B cell (primary cell): ENCODE measurements around the gene CAPG. TPM values are rescaled to one million over a fixed set of nuclear protein-coding genes. Genes with fewer than 3 reads are reported as not detected.

Experiments used
- ATAC-seq: fragments of 200-7000 bp; cut with Tn5 transposase; one replicate; pipeline ENCODE4 v1.10.0; 2021; ENCODE audit warnings: low read depth, mild to moderate bottlenecking, moderate number of reproducible peaks, moderate library complexity
- CTCF ChIA-PET: fragments of 350-600 bp; sonication (Branson Sonifier 250); formaldehyde crosslinking; loops from one replicate; lab custom pipeline; 2021; ENCODE audit warnings: antibody characterized with exemption, inconsistent platforms; lab: Charles Lee
- POLR2A ChIA-PET: fragments of 350-600 bp; sonication (Branson Sonifier 250); formaldehyde crosslinking; loops from one replicate; lab custom pipeline; 2021; ENCODE audit warnings: antibody characterized with exemption; lab: Charles Lee
- DNase-seq: peaks from one replicate; pipeline ENCODE4 v3.0.0; 2013
- H2AFZ ChIP-seq: 2 replicates; pipeline ENCODE4 v1.6.1; 2012; ENCODE audit warnings: mild to moderate bottlenecking, low read depth, low read length; ENCODE audit not compliant: insufficient read depth, poor library complexity, severe bottlenecking
- H3K27ac ChIP-seq, 2 donors: 1 replicate in 1 of 2; 2 replicates in 1 of 2; pipeline ENCODE4 v1.5.1; 2012 to 2013; ENCODE audit warnings: low read length in 2 of 2, mild to moderate bottlenecking in 2 of 2, moderate library complexity in 1 of 2
- H3K27me3 ChIP-seq, 4 experiments: fragments of 200-600 bp in 1 of 4; sonication (generic) in 1 of 4; replicated peaks in 1 of 4; 1 replicate in 2 of 4; 2 replicates in 2 of 4; pipeline versions ENCODE4 v1.6.1 to v1.7.0; 2013 to 2016; ENCODE audit warnings: low read length in 3 of 4, mild to moderate bottlenecking in 2 of 4, mixed read lengths in 1 of 4, moderate library complexity in 1 of 4; ENCODE audit not compliant: insufficient read depth in 4 of 4, control insufficient read depth in 3 of 4; ENCODE audit errors: control extremely low read depth in 1 of 4
- H3K36me3 ChIP-seq, 2 experiments: replicated peaks in 1 of 2; 1 replicate in 1 of 2; 2 replicates in 1 of 2; pipeline versions ENCODE4 v1.6.1 to v1.7.1; 2013; ENCODE audit warnings: low read length in 1 of 2; ENCODE audit not compliant: insufficient read depth in 2 of 2, control insufficient read depth in 1 of 2; ENCODE audit errors: control extremely low read depth in 1 of 2, extremely low read depth in 1 of 2
- H3K4me1 ChIP-seq, 2 donors: fragments of 200-600 bp in 1 of 2; sonication (generic) in 1 of 2; 1 replicate in 1 of 2; 2 replicates in 1 of 2; pipeline versions ENCODE4 v1.5.1 to v1.6.1; 2013 to 2017; ENCODE audit warnings: low read length in 2 of 2; ENCODE audit not compliant: control insufficient read depth in 2 of 2, insufficient read depth in 2 of 2
- H3K4me2 ChIP-seq: replicated peaks from 2 replicates; pipeline ENCODE3; 2012; ENCODE audit warnings: mild to moderate bottlenecking, low read depth, low read length; ENCODE audit not compliant: poor library complexity, severe bottlenecking
- H3K4me3 ChIP-seq, 5 experiments: fragments of 200-600 bp in 1 of 5; sonication (generic) in 1 of 5; 1 replicate in 3 of 5; 2 replicates in 2 of 5; pipeline versions ENCODE4 v1.5.1 to v1.7.0; 2011 to 2016; ENCODE audit warnings: low read length in 4 of 5, mild to moderate bottlenecking in 4 of 5, low read depth in 2 of 5, control low read depth in 1 of 5, moderate library complexity in 1 of 5; ENCODE audit not compliant: insufficient read depth in 1 of 5; ENCODE audit errors: control extremely low read depth in 1 of 5, extremely low read depth in 1 of 5
- H3K79me2 ChIP-seq: fragments of 200-600 bp; sonication (generic); one replicate; pipeline ENCODE4 v1.6.0; 2016; ENCODE audit warnings: low read length; ENCODE audit not compliant: control insufficient read depth, insufficient read depth
- H3K9ac ChIP-seq: fragments of 200-600 bp; sonication (generic); 2 replicates; pipeline ENCODE4 v1.6.1; 2017; ENCODE audit warnings: mild to moderate bottlenecking, low read length, moderate library complexity
- H3K9me3 ChIP-seq, 3 donors: one replicate each; pipeline versions ENCODE4 v1.6.1 to v1.7.1; 2013; ENCODE audit warnings: low read length in 2 of 3; ENCODE audit not compliant: control insufficient read depth in 2 of 3, insufficient read depth in 1 of 3; ENCODE audit errors: control extremely low read depth in 1 of 3
- H4K20me1 ChIP-seq: 2 replicates; pipeline ENCODE4 v1.6.0; 2012; ENCODE audit warnings: mild to moderate bottlenecking, low read length; ENCODE audit not compliant: insufficient read depth, control insufficient read depth, poor library complexity, severe bottlenecking
- H3K27ac Mint-ChIP-seq: one replicate; pipeline ENCODE4 v1.8.0; 2021; ENCODE audit warnings: mixed read lengths
- H3K27me3 Mint-ChIP-seq: one replicate; pipeline ENCODE4 v1.8.0; 2021; ENCODE audit warnings: mixed read lengths
- H3K4me1 Mint-ChIP-seq: one replicate; pipeline ENCODE4 v1.8.0; 2021; ENCODE audit warnings: mixed read lengths
- H3K4me3 Mint-ChIP-seq: one replicate; pipeline ENCODE4 v1.8.0; 2021; ENCODE audit warnings: mixed read lengths
- H3K9me3 Mint-ChIP-seq: one replicate; pipeline ENCODE4 v1.8.0; 2022; ENCODE audit warnings: mixed read lengths; ENCODE audit not compliant: insufficient read depth
- CTCF ChIP-seq: fragments of 200-600 bp; IDR thresholded peaks from one replicate; pipeline ENCODE4 v1.8.0; 2022; ENCODE audit warnings: antibody characterized with exemption, mild to moderate bottlenecking
- EZH2 ChIP-seq: IDR thresholded peaks from 2 replicates; pipeline ENCODE4 v1.6.1; 2012; ENCODE audit warnings: borderline replicate concordance, low read depth, mild to moderate bottlenecking, moderate library complexity, low read length; ENCODE audit not compliant: insufficient read depth, poor library complexity, severe bottlenecking
- WGBS: methylation state at CpG from one replicate; pipeline ENCODE4 v1.1.5; 2013; ENCODE audit warnings: missing lambda C conversion rate; ENCODE audit not compliant: insufficient coverage; 5-methylcytosine and 5-hydroxymethylcytosine counted together
- intact Hi-C: fragments of 100-400 bp; cut with micrococcal nuclease; formaldehyde crosslinking; loops from one replicate; pipeline ENCODE4 v1.10.0; 2022
- polyA plus RNA-seq: library from polyadenylated mRNA; depleted of rRNA; stranded (reverse); fragments of >200 nt; gene quantifications from 2 replicates; pipeline ENCODE4 v1.2.3, GENCODE V29; 2012
- total RNA-seq, 2 donors: library from RNA; stranded (reverse); fragments of 120-200 nt in 1 of 2; gene quantifications; 1 replicate in 1 of 2; 2 replicates in 1 of 2; pipeline versions ENCODE4 v1.2.3 to v1.2.4, GENCODE V29; 2013 to 2022

CAPG gene
- total and polyA plus RNA-seq, 2 donors (not counting 1 experiment from before 2014, with no cell fraction given), result 158 to 210 TPM

DNA sequence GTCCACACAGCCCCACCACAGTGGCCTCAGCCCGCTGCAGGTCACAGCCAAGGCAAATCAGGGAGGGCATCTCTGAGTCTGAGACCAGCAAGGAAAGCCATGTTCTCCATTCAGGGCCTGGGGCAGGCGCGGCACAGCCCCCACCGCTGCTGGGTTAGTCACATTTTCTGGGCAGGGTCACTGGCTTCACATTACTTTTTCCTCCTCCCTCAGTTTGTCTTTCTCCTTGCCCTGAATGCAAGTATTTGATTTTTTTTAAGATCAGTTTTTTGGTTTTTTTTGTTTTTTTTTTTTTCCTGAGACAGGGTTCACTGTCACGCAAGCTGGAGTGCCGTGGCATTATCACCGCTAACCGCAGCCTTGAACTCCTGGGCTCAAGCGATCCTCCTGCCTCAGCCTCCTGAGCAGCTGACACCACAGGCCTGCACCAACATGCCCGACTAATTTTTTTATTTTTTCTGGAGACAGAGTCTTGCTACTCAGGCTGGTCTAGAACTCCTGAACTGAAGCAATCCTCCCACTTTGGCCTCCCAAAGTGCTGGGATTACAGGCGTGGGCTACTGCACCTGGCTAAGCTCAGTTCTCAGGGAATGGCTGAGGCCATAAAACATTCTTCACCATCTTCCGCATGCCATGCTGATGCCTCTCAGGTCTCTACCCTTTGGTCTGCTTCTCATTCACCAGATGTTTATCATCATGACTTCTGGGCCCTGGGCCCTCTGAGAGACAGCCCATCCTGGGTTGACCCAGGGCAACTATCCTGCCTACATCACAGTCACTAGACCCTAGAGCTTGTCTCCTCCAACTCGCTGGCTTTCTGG is 628 bp upstream of the CAPG start:
- TF ChIP-seq EZH2 (no peak), CTCF (no peak)
- intact Hi-C loops, result loop anchor here (1.0 to 5.0 kb wide), 4 partner anchors 8 to 83 kb away; partner anchors contain the start of genes ELMOD3, RETSAT, SH2D6 and TGOLN2
- Histone ChIP-seq H3K27ac (peak overlapping the region; percentile 48 to 84), H3K79me2 (peaks cover 53% of the 10 kb centered on the region), H3K9ac (peak overlapping the region; percentile 65), H3K4me3 (peak overlapping the region in 3 of 5 experiments; percentile 57 to 75 (median 67)), H3K9me3 (no peaks in the 10 kb centered on the region), H3K4me2 (peak overlapping the region; percentile 78), H3K4me1 (peaks cover 65 to 76% of the 10 kb centered on the region in 2 donors), H2AFZ (peak overlapping the region; percentile 67), H3K36me3 (no peaks in the 10 kb centered on the region), H3K27me3 (no peaks in the 10 kb centered on the region), H4K20me1 (peaks cover 10% of the 10 kb centered on the region)
- peak overlapping the region; percentile 91 for H3K27ac Mint-ChIP-seq
- peaks cover 73% of the 10 kb centered on the region for H3K4me1 Mint-ChIP-seq
- 82% methylated on average over 12 of the region's 13 CpGs for WGBS
- CTCF ChIA-PET, result interaction anchor here (1.1 to 1.2 kb wide), 2 partner anchors 9 to 142 kb away, joined by 3 read pairs; no protein-coding TSS in a partner anchor
- no peak for DNase-seq
- no peaks in the 10 kb centered on the region for H3K9me3 Mint-ChIP-seq
- no peak for ATAC-seq
- no peaks in the 10 kb centered on the region for H3K27me3 Mint-ChIP-seq
- POLR2A ChIA-PET, result interaction anchor here (0.5 to 0.7 kb wide), 2 partner anchors 50 to 139 kb away, joined by 3 to 6 read pairs; no protein-coding TSS in a partner anchor
- peak overlapping the region; percentile 90 for H3K4me3 Mint-ChIP-seq
